HUES64 (cell line): ENCODE measurements around the gene CELF4.
"Not testable (repeated sequence)": the region's sequence is repeated elsewhere in the genome, so short reads cannot be mapped to it uniquely, and the experiment has no call there.

Experiments
- H3K27ac ChIP-seq: 2 replicates; pipeline ENCODE4 v1.7.0; 2013; ENCODE audit warnings: low read depth, low read length, inconsistent platforms
- H3K27me3 ChIP-seq: 2 replicates; pipeline ENCODE4 v1.6.1; 2013; ENCODE audit warnings: mild to moderate bottlenecking, low read length; ENCODE audit not compliant: insufficient read depth
- H3K36me3 ChIP-seq: 2 replicates; pipeline ENCODE4 v1.6.1; 2013; ENCODE audit warnings: mild to moderate bottlenecking, low read length; ENCODE audit not compliant: insufficient read depth
- H3K4me1 ChIP-seq: 2 replicates; pipeline ENCODE4 v1.6.1; 2013; ENCODE audit warnings: mild to moderate bottlenecking, low read length, moderate library complexity; ENCODE audit not compliant: insufficient read depth
- H3K4me3 ChIP-seq: 2 replicates; pipeline ENCODE4 v1.5.1; 2013; ENCODE audit warnings: mild to moderate bottlenecking, low read length, moderate library complexity
- H3K9ac ChIP-seq: 2 replicates; pipeline ENCODE4 v1.6.1; 2013; ENCODE audit warnings: mild to moderate bottlenecking, low read depth, low read length
- H3K9me3 ChIP-seq: 2 replicates; pipeline ENCODE4 v1.6.1; 2013; ENCODE audit warnings: low read depth, low read length; ENCODE audit not compliant: insufficient read depth
- WGBS: fragments of 150-250, 120-280 bp; methylation state at CpG from one replicate; pipeline ENCODE4 v1.1.7; 2013; ENCODE audit warnings: missing lambda C conversion rate; 5-methylcytosine and 5-hydroxymethylcytosine counted together

The CELF4 gene

GRCh38 chr18:37362158-37362890 lies 203.3 kb downstream of the CELF4 start:
- no peaks in the 10 kb centered on the region for H3K9me3 ChIP-seq
- H3K27ac ChIP-seq = no peak overlapping the region
- H3K27me3 ChIP-seq = peaks cover 87% of the 10 kb centered on the region
- peak overlapping the region; percentile 10; the same call in 1 of the 2 replicates for H3K4me3 ChIP-seq
- no peak overlapping the region for H3K9ac ChIP-seq
- no peaks in the 10 kb centered on the region for H3K36me3 ChIP-seq
- H3K4me1 ChIP-seq = peaks cover 15% of the 10 kb centered on the region
- WGBS = 8% methylated on average over 21 of the region's 21 CpGs

GRCh38 chr18:37361335-37362157 lies 204.1 kb downstream of the CELF4 start:
- H3K27me3 ChIP-seq = peaks cover 87% of the 10 kb centered on the region
- H3K27ac ChIP-seq = no peak overlapping the region
- no peaks in the 10 kb centered on the region for H3K9me3 ChIP-seq
- H3K36me3 ChIP-seq = no peaks in the 10 kb centered on the region
- H3K9ac ChIP-seq = no peak overlapping the region
- H3K4me3 ChIP-seq = peak overlapping the region; percentile 10; the same call in 1 of the 2 replicates
- 7% methylated on average over 19 of the region's 19 CpGs for WGBS
- H3K4me1 ChIP-seq = peaks cover 15% of the 10 kb centered on the region

GRCh38 chr18:37358061-37358460 lies 207.5 kb downstream of the CELF4 start:
- peaks cover 55% of the 10 kb centered on the region for H3K27me3 ChIP-seq
- not testable (repeated sequence) for H3K27ac ChIP-seq, H3K9me3 ChIP-seq, H3K9ac ChIP-seq, H3K36me3 ChIP-seq, H3K4me3 ChIP-seq
- H3K4me1 ChIP-seq = peaks cover 15% of the 10 kb centered on the region
- WGBS = 81% methylated on average over 8 of the region's 9 CpGs

- H3K27me3 ChIP-seq = peaks cover 32% of the 10 kb centered on the region
- H3K9me3 ChIP-seq = no peaks in the 10 kb centered on the region
- no peak overlapping the region for H3K27ac ChIP-seq
- no peak overlapping the region for H3K4me3 ChIP-seq
- H3K9ac ChIP-seq = no peak overlapping the region
- no peaks in the 10 kb centered on the region for H3K36me3 ChIP-seq
- 83% methylated on average over 3 of the region's 3 CpGs for WGBS
- peaks cover 2% of the 10 kb centered on the region; the same call in 1 of the 2 replicates for H3K4me1 ChIP-seq
These were observed 209.8 kb downstream of the CELF4 start for GRCh38 chr18:37355772-37356171.

DNA sequence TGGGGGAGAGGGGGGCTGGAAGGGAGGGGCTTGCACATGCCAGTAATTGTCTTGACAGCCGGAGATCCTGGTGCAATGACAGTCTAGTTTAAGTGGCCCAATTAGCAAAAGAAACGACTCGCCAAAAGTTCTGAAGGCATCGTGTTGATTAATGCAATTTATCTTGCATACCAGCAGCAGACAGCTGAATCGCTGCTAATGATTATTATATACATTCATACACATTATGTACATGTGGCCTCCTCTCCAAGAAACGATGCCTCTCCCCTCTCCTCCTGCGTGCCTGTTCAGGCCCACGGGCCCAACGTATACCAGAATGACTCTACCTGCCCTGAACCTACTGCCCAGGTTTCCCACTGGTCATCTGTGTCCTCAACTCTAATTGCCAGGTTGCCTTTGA lies 214.5 kb downstream of the CELF4 start:
- no peaks in the 10 kb centered on the region for H3K9me3 ChIP-seq
- no peak overlapping the region for H3K4me3 ChIP-seq
- H3K4me1 ChIP-seq = no peaks in the 10 kb centered on the region; the same call in 1 of the 2 replicates
- no peak overlapping the region for H3K27ac ChIP-seq
- no peak overlapping the region for H3K9ac ChIP-seq
- no peaks in the 10 kb centered on the region for H3K36me3 ChIP-seq
- no peaks in the 10 kb centered on the region; the same call in 1 of the 2 replicates for H3K27me3 ChIP-seq
- 90% methylated on average over 9 of the region's 9 CpGs for WGBS

GRCh38 chr18:37348729-37349128 lies 216.9 kb downstream of the CELF4 start:
- Histone ChIP-seq H3K4me3 (no peak overlapping the region), H3K4me1 (no peaks in the 10 kb centered on the region; the same call in 1 of the 2 replicates), H3K9ac (no peak overlapping the region), H3K36me3 (no peaks in the 10 kb centered on the region), H3K27ac (no peak overlapping the region), H3K9me3 (no peaks in the 10 kb centered on the region), H3K27me3 (peaks cover 7% of the 10 kb centered on the region)
- WGBS = 90% methylated on average over 2 of the region's 2 CpGs

GRCh38 chr18:37346048-37346447 lies 219.6 kb downstream of the CELF4 start:
- 56% methylated on average over 3 of the region's 3 CpGs for WGBS
- Histone ChIP-seq H3K27ac (no peak overlapping the region), H3K36me3 (no peaks in the 10 kb centered on the region), H3K9me3 (no peaks in the 10 kb centered on the region), H3K4me1 (no peaks in the 10 kb centered on the region; the same call in 1 of the 2 replicates), H3K4me3 (no peak overlapping the region), H3K9ac (no peak overlapping the region), H3K27me3 (peaks cover 11% of the 10 kb centered on the region)

DNA sequence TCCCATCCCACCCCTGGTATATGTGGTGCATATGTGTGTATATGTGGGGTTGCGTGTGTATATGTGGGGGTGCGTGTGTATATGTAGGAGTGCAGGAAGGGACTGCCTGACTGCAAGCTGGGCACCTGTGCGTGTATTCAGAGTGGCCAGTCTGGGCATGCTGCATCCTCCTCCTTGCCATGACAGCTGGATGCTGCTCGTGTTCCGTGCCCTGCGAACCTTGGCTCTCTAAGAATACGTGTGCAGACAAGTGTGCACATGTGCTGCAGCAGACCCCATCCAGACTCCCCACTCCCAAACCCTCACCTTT lies 222.1 kb downstream of the CELF4 start:
- no peaks in the 10 kb centered on the region; the same call in 1 of the 2 replicates for H3K4me1 ChIP-seq
- 57% methylated on average over 7 of the region's 7 CpGs for WGBS
- no peak overlapping the region for H3K4me3 ChIP-seq
- no peak overlapping the region for H3K27ac ChIP-seq
- H3K27me3 ChIP-seq = peaks cover 11% of the 10 kb centered on the region
- H3K9ac ChIP-seq = no peak overlapping the region
- no peaks in the 10 kb centered on the region for H3K36me3 ChIP-seq
- no peaks in the 10 kb centered on the region for H3K9me3 ChIP-seq

DNA sequence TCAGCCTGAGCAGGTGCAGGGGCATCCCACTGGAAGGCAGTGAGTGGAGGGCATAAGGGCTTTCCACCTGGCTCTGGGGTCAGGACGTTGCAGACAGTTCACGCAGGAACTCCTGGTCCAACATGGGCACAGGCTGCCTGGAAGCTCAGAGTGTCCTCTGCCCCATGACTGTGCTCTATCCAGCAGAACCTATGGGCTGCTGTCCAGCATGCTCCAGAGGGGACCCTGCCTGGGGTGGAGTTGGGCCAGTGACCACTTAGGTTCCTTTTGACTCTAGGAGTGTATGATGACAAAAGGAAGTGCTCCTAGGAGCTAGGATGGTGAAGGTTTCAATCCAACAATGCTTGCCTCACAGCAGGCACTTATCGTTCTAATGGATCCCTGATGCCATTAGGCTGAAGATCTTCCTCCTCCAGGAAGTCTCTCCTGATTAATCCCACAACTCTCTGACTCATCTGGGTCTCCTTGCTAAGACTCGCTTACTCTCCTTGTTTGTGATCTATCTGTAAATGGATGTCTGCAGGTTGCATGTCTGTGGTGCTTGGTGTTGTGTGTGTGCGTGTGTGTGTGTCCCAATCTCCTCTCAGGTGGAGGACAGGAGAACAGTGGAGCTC lies 224.0 kb downstream of the CELF4 start:
- no peak overlapping the region for H3K4me3 ChIP-seq

DNA sequence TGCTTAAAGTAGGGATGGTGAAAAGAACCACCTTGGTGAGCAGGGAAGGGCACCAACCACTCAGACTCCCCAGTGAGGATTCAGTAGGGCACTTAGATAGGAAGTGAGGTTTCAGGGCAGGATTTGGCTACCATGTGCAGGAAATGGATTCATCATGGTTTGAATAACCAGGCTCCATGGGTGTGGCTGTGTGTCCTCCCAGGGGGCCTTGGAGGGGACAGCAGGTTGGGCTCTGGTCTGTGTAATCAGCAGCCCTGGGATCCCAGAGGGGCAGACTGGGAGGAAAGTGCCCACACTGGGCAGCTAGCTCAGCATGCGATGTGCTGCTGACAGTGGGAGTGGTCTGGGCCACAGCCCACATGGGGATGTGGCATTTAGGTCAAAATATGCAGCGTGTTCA lies 224.6 kb downstream of the CELF4 start:
- H3K36me3 ChIP-seq = no peaks in the 10 kb centered on the region
- no peaks in the 10 kb centered on the region for H3K9me3 ChIP-seq
- H3K4me1 ChIP-seq = no peaks in the 10 kb centered on the region; the same call in 1 of the 2 replicates
- no peak overlapping the region for H3K9ac ChIP-seq
- WGBS = 79% methylated on average over 2 of the region's 2 CpGs
- H3K4me3 ChIP-seq = no peak overlapping the region
- no peak overlapping the region for H3K27ac ChIP-seq
- peaks cover 11% of the 10 kb centered on the region for H3K27me3 ChIP-seq

More for the DNA sequence above, 224.0 kb downstream of the CELF4 start:
- Histone ChIP-seq H3K36me3 (no peaks in the 10 kb centered on the region), H3K27ac (no peak overlapping the region), H3K9me3 (no peaks in the 10 kb centered on the region), H3K4me1 (no peaks in the 10 kb centered on the region; the same call in 1 of the 2 replicates), H3K27me3 (peaks cover 11% of the 10 kb centered on the region), H3K9ac (no peak overlapping the region)
- WGBS = 72% methylated on average over 4 of the region's 5 CpGs

DNA sequence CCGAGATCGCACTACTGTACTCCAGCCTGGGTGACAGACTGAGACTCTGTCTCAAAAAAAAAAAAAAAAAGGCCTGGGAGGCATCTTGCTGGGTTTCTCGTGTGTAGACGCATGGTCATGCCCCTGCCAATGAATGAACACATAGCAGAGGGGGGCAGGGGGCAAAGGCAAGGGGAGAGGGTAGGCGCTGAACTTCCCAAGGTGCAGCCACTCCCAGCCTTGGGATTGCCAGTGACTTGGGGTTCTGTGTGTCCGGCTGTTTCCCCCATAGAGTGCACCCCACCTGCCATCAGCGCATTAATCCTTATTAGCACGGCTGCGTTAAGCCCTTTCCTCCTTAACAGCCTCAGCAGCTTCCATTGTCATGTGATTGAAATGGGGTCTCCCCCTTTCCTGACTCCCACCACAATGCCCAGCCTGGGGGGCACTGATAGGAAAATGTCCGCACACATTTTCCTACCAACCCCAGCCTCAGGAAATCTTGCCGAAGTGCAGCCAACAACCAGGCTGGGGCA lies 225.8 kb downstream of the CELF4 start:
- H3K9me3 ChIP-seq = no peaks in the 10 kb centered on the region
- no peak overlapping the region for H3K4me3 ChIP-seq
- peaks cover 11% of the 10 kb centered on the region for H3K27me3 ChIP-seq
- no peaks in the 10 kb centered on the region for H3K36me3 ChIP-seq
- 89% methylated on average over 11 of the region's 11 CpGs for WGBS
- no peak overlapping the region for H3K9ac ChIP-seq
- H3K4me1 ChIP-seq = peaks cover under 1% of the 10 kb centered on the region; the same call in 1 of the 2 replicates
- no peak overlapping the region for H3K27ac ChIP-seq
